Stimulated activated CD8-positive, alpha-beta memory T cell treated with anti-CD3 and anti-CD28 coated beads, Interleukin-2, amount 100 ng/mL, for 1 hour (primary cell): Measurements from ENCODE around the gene MAP1LC3C.

Experiments
- DNase-seq, 2 donors: peaks; one replicate each; pipeline ENCODE4 v3.0.0-alpha.2; 2020; ENCODE audit warnings: low read depth in 2 of 2

MAP1LC3C gene

GRCh38 chr1:241999026-241999425, at the start of gene MAP1LC3C:
MAP1LC3C (minus strand) TSS chr1:241999098; CDS start chr1:241999008, 90 bp downstream.
- DNase-seq: no peak

GRCh38 chr1:242043165-242043564, 44.3 kb upstream of the MAP1LC3C start:
- no peak for DNase-seq

GRCh38 chr1:242034392-242034791, 35.5 kb upstream of the MAP1LC3C start:
- DNase-seq: no peak

GRCh38 chr1:242033447-242033846, 34.5 kb upstream of the MAP1LC3C start:
- no peak for DNase-seq

GRCh38 chr1:242030071-242030470, 31.2 kb upstream of the MAP1LC3C start:
- DNase-seq: no peak

- no peak for DNase-seq
Measured at GRCh38 chr1:242025681-242026080, 26.8 kb upstream of the MAP1LC3C start.

- DNase-seq: no peak
Measured at GRCh38 chr1:242023805-242024204, 24.9 kb upstream of the MAP1LC3C start.

- no peak for DNase-seq
Measured at GRCh38 chr1:242019018-242019417, 20.1 kb upstream of the MAP1LC3C start.

GRCh38 chr1:242017580-242018233, 18.8 kb upstream of the MAP1LC3C start:
- no peak for DNase-seq

- no peak for DNase-seq
Measured at GRCh38 chr1:242016479-242016878, 17.6 kb upstream of the MAP1LC3C start.

GRCh38 chr1:242011894-242012660, 13.2 kb upstream of the MAP1LC3C start:
- no peak for DNase-seq

GRCh38 chr1:242008826-242009495, 10.1 kb upstream of the MAP1LC3C start:
- DNase-seq: no peak

- DNase-seq: no peak
Measured at GRCh38 chr1:242006976-242007375, 8.1 kb upstream of the MAP1LC3C start.

GRCh38 chr1:242005866-242006535, 7.1 kb upstream of the MAP1LC3C start:
- DNase-seq: no peak

- DNase-seq: no peak
Measured at GRCh38 chr1:242004751-242005495, 6.0 kb upstream of the MAP1LC3C start.

GRCh38 chr1:242002510-242002909, 3.6 kb upstream of the MAP1LC3C start:
- no peak for DNase-seq

GRCh38 chr1:242002072-242002471, 3.2 kb upstream of the MAP1LC3C start:
- no peak for DNase-seq

GRCh38 chr1:242000434-242000833, 1.5 kb upstream of the MAP1LC3C start:
- DNase-seq: no peak

GRCh38 chr1:241998412-241998921, 431 bp downstream of the MAP1LC3C start:
- DNase-seq: peak; percentile 6 to 12

GRCh38 chr1:241997401-241997998, 1.4 kb downstream of the MAP1LC3C start:
- DNase-seq: no peak

- DNase-seq: no peak
Measured at GRCh38 chr1:241994171-241994570, 4.7 kb downstream of the MAP1LC3C start.
